Right ventricle myocardium inferior (tissue), 1 donor: Measurements from ENCODE around the gene CNTD1. TPM values are rescaled to one million over a fixed set of nuclear protein-coding genes. Genes with fewer than 3 reads are reported as not detected.
"Not testable (repeated sequence)": the region's sequence is repeated elsewhere in the genome, so short reads cannot be mapped to it uniquely, and the experiment has no call there.

ENCODE experiments used
- ATAC-seq: fragments of 200-7000 bp; cut with Tn5 transposase; one replicate; pipeline ENCODE4 v1.9.1; 2020; ENCODE audit warnings: mild to moderate bottlenecking, moderate library complexity
- DNase-seq: peaks from one replicate; pipeline ENCODE4 v3.0.0; 2021; ENCODE audit errors: missing footprints
- intact Hi-C: fragments of 100-400 bp; cut with DNase I; formaldehyde crosslinking; loops from one replicate; pipeline ENCODE4 v1.11.0; 2022
- total RNA-seq: library from RNA; stranded (reverse); fragmentation: NEBNext Ultra II Directional; extraction: Animal tissue kit (Norgen Biotek cat#: 25700); gene quantifications from one replicate; pipeline ENCODE4 v1.2.1, GENCODE V29; 2021
- donor health status: DM: no; HTN: yes; CAD: no; lungs with severe emphysema.

CNTD1 gene
- total RNA-seq, 1 donor from 2014 or later = 0.30 TPM

GRCh38 chr17:42833767-42834422 is 35.2 kb downstream of the CNTD1 start:
- peak; percentile 15 for ATAC-seq
- no peak for DNase-seq
- intact Hi-C loops = no loop called here

- no peak for ATAC-seq
- intact Hi-C loops = no loop called here
Measured at GRCh38 chr17:42835732-42836131, 37.1 kb downstream of the CNTD1 start.

GRCh38 chr17:42841975-42842685 is 43.5 kb downstream of the CNTD1 start:
- ATAC-seq (no peak), DNase-seq (no peak)
- intact Hi-C loops = loop anchor here (2.0 to 5.0 kb wide), 2 partner anchors 87 to 155 kb away; partner anchors contain the start of gene RPL27

More at GRCh38 chr17:42835732-42836131, 37.1 kb downstream of the CNTD1 start:
- DNase-seq = no peak

- intact Hi-C loops = loop anchor here (1.0 to 5.0 kb wide), 3 partner anchors 85 to 154 kb away; partner anchors contain the start of gene RPL27
- DNase-seq = no peak
Measured at GRCh38 chr17:42843358-42843934, 44.8 kb downstream of the CNTD1 start.

GRCh38 chr17:42844271-42844670 is 45.6 kb downstream of the CNTD1 start, which contains the start of gene AOC2:
TSS of gene AOC2 (plus strand) at chr17:42844580. CDS start at chr17:42844627, 47 bp downstream.
- no peak for DNase-seq
- no peak for ATAC-seq
- intact Hi-C loops = loop anchor here (5.0 kb wide), 1 partner anchor 153 kb away; the partner anchor contains the start of gene RPL27

More at GRCh38 chr17:42843358-42843934, 44.8 kb downstream of the CNTD1 start:
- peak; percentile 65 for ATAC-seq

GRCh38 chr17:42844761-42845555 is 46.3 kb downstream of the CNTD1 start:
- intact Hi-C loops = loop anchor here (5.0 kb wide), 1 partner anchor 152 kb away; the partner anchor contains the start of gene RPL27
- DNase-seq (no peak), ATAC-seq (no peak)

- no peak for ATAC-seq
- intact Hi-C loops = no loop called here
- DNase-seq = no peak
Measured at GRCh38 chr17:42845556-42845917, 46.9 kb downstream of the CNTD1 start.

GRCh38 chr17:42845918-42846593 is 47.4 kb downstream of the CNTD1 start:
- ATAC-seq (no peak), DNase-seq (no peak)
- intact Hi-C loops = no loop called here

- DNase-seq (no peak), ATAC-seq (no peak)
- intact Hi-C loops = no loop called here
Measured at GRCh38 chr17:42846594-42847280, 48.1 kb downstream of the CNTD1 start.

GRCh38 chr17:42848093-42848492 is 49.4 kb downstream of the CNTD1 start:
- intact Hi-C loops = no loop called here
- DNase-seq (no peak), ATAC-seq (no peak)

GRCh38 chr17:42849031-42849430 is 50.4 kb downstream of the CNTD1 start:
- intact Hi-C loops = no loop called here
- no peak for DNase-seq
- ATAC-seq = no peak

GRCh38 chr17:42849451-42850181 is 51.0 kb downstream of the CNTD1 start:
- DNase-seq (no peak), ATAC-seq (no peak)
- intact Hi-C loops = no loop called here

GRCh38 chr17:42850954-42851353 is 52.3 kb downstream of the CNTD1 start, which contains the start of gene AOC3:
TSS of gene AOC3 (plus strand) at chr17:42851199. CDS start at chr17:42851344, 145 bp downstream.
- intact Hi-C loops = no loop called here
- DNase-seq (no peak), ATAC-seq (peak; percentile 41)

- intact Hi-C loops, DNase-seq: not testable (repeated sequence)
- peak; percentile 19 for ATAC-seq
Measured at GRCh38 chr17:42851371-42852240, 52.9 kb downstream of the CNTD1 start.

- intact Hi-C loops = no loop called here
- ATAC-seq (no peak), DNase-seq (no peak)
Measured at GRCh38 chr17:42852351-42852750, 53.7 kb downstream of the CNTD1 start.

GRCh38 chr17:42853004-42853403 is 54.3 kb downstream of the CNTD1 start:
- ATAC-seq = peak; percentile 32
- intact Hi-C loops = no loop called here
- no peak for DNase-seq
